Activated CD4-positive, alpha-beta T cell treated with anti-CD3 and anti-CD28 coated beads, Interleukin-2, Interleukin-6, amounts not matched to agents 100 ng/mL and 50 ng/mL, durations not matched to agents 16 hours and 8 hours (primary cell): ENCODE results near the gene OPCML.
A peak's percentile ranks its signal among the peaks of the same experiment; 100 is the strongest.

Experiments used
- DNase-seq: peaks from one replicate; pipeline ENCODE4 v3.0.0-alpha.2; 2020

OPCML gene

DNA sequence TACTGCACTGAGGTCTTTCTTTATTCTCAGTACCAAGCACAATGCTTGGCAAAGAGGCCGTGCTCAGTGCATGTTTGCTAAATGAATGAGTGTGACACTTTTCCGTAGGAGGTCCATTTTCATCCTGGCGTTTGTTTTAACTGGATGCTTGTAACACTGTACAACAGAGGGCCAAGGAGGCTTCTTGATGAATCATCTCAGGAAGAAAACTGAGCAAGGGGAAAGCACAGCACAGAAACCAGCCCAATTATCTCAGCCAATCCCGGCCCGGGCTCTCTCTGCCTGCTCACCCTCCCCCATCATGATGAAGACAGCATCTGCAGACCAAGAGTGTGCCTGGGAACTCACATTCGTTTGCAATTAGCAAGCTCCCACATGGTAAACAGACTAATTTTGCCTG, 570.3 kb downstream of the OPCML start:
- no peak for DNase-seq

DNA sequence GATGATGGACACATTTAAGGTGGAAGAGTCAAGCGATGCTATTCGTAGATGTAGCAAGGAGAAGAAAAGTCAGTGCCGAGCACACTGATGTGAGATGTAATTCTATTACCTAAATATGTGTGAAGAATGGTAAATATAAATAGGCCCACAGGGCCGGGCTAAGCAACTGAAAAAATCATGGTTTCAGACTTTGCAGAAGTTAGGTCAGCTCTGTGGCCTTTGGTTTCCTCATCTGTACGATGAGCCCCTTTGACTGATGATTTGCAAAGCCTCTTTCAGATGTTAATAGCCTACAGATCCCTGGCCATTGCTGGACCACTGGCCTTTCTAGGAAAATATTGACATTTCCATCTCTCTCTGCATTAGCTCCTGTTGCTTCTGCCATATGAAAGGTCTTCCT, 570.8 kb downstream of the OPCML start:
- DNase-seq = no peak

DNA sequence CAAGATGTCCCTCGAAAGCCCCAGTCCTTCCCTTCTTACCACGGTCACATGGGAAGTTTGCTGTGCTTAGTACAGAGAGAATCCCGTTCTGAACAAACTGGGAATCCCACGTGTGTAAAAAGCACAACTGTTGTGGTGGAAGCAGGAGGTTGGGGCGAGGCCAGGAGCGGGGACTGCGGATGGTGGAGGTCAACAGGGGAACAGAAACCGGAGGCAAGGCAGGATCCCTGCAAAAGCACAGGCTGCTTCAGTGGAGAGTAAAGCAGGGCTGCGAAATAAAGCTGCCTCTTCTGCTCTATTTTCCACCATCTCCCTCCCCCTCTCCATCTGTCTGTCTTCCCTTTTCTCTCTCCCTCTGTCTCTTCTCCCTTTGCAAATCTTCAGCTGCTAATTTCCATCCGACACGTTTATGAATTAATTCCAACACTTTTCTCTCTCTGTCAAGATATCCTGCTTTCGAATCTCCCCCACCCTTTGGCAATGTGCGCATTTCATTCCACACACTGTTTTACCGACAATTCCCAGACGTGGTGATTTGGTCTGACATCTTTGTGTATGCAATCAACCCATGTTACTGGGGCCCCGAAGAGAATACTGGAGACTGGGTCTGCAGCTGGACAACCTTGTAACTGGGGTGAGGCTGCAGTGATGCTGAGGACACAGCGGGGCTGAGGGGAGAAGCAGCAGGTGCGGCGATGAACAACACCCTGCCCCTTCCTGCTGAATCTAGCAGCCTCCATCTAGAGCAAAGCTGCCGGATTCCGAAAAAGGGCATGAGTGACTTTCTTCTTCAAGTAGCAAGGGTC, 571.8 kb downstream of the OPCML start:
- no peak for DNase-seq

DNA sequence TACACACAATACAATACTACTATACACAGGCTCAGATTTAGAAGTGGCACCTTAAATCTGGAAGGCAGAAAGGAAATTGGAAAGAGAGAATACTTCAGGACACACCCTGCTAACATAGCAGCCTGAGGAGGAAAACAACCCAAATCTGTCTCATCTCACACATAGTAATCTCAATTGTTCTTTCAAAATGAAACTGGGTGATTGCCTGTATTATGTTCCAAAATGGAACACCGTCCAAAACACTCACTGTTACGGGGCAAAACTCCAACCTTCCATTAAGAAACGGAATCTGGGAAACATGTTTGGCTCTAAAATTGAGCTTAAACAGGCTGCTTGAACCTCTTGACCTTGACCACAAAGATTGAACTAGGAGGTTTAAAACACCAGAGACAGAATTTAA, 572.6 kb downstream of the OPCML start:
- no peak for DNase-seq

DNA sequence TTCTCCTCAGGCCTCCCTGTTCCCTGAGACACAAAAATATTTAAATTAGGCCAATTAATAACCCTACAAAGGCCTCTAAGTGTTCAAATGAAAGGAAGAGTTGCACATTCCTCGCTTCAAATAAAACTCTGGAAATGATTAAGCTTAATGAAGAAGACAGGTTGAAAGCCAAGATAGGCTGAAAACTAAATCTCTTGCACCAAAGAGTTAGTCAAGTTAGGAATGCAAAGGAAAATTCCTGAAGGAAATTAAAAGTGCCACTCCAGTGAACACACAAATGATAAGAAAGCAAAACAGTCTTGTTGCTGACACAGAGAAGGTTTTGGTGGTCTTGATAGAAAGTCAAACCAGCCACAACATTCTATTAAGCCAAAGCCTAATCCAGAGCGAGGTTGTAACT, 574.4 kb downstream of the OPCML start:
- DNase-seq = no peak

DNA sequence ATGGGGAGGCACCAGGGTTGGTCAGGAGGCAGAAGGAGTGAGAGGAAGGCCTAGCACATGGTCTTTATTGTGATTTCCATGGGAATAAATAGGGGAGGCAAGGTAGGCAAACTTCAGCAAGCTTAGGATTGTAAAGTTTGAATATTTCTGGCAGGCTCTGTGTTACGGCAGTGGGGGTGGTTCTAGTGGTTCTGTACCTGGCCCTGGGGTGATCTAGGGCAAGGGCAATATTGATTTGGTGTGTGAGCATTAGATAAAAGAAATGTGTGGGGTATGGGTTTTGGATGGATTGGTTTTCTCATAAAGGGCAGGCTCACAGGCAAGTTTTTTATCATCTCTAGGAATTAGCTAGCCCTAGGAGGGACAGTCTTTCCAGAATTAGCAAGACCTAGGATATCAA, 584.0 kb downstream of the OPCML start:
- DNase-seq = no peak

DNA sequence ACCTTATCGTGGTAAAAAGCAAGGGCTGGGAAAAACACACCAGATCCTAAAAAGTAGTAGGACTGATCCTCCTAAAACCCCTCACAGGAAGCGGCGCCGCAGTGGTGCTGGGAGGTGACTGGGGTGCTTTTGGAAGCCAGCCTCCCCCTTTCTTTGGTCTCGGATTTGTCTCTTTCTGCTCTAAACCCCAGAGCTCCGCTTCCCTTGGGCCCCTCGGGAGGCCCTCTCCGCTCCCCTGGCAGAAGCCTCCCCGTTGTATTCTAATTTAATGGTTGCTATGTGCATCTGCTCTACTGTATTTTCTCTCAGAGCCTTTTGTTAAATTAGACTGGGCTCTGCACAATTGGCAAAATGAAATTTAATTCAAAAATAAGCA, 587.7 kb downstream of the OPCML start:
- no peak for DNase-seq

DNA sequence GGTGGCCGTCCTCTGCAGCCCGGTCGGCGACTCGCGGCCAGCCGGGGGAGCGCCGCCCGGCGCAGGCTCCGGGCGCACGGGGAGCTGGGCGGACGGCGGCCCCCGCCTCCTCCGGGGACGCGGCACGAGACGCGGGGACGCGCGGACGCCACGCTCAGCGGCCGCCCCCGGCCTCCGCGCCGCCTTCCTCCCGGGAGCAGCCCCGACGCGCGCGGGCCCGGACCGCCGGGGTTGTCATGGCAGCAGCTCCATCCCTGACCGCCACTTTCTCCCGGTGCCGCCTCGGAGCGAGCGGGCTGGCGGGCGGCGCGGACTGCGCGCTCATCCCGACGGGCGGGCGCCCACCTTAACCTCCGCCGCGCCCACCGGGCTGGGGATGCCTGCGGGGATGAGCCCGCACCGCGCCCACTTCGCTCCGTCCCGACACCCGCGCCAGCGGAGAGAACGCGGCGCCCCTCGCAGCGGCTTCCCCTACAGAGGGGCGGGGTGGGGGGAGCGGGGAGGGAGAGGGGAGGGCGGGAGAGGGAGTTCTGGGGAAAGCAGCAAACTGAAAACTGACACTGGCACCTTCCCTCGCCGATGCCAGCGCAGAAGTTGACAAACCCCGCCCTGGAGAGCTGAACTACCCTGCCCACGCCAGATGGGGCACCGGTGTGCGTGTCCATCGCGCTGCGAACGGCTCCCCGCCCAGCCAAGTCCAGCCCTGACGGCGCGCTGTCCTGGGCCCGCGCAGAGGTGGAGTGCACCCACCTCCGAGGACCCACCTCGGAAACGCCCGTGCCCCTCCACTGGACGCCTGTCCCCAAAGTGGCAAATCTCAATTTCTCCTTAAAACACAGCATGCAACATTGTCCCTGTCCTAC, 588.4 kb downstream of the OPCML start:
- DNase-seq = no peak

DNA sequence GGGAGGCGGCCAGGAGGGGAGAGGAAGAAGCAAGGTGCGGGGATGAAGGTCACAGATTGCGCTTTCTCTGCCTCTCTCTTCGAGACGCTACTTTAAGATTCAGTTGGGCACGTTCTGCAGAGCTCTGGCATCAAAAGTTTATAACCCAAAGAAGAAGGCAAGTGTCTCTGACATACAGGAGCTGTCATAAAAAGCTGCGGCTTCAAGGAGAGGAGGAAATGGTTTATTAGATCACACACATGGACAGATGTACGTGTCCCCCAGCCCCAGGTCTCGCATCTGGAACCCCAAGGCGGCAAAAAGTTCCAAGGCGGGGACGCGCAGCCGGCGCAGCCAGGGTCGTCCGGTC, 589.0 kb downstream of the OPCML start:
- no peak for DNase-seq

DNA sequence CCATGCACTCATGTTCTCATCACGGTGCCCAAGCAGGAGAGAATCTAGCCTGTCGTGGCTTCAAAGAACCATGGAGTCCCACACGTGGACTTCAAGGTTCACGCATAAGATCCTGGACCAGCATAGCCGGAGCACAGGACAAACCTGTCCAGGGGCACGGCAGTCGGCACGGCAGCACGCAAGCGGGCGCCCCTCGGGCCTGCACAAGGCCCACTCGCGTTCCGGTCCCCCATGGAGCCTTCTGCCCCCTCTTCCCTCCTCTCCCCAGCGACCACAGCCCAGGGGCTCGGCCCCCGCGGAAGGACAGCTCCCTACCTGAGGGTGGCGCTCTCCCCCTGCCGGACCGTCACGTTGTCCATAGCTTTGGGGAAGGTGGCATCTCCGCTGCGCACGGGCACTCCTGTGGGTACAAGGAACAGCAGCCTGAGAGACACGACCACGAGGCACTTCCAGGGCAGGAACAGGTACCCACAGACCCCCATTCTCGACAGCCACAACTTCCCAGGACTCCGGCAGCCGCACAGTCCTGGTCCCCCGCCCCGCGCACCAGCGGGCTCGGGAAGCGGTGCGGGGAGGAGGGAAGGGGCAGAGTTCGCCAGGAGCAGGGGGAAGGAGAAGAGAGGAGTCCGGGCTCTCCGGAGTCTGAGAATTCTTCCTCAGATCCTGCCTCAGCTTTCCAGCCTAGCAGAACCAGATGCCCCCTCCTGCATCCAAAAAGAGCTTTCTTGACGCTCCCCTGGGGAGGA, 589.5 kb downstream of the OPCML start:
- DNase-seq = no peak

DNA sequence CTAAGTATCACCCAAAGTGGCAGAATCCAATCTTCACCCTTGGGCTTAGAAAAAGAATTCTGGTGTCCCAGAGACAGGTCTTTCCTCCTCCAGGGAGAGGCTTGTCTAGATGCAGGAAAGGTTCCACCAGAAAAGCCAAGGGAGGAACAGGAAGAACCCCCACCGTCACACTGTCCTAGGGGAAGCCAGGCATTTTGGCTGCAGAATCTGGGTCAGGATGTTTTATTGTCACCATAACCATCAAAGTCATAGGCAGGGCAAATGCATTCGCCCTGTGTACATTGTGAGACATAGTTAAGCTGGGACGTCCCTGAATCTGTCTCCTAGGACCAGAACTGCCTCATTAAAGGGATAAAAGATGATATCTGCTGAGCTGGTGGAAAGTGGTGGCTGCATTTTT, 590.5 kb downstream of the OPCML start:
- no peak for DNase-seq

DNA sequence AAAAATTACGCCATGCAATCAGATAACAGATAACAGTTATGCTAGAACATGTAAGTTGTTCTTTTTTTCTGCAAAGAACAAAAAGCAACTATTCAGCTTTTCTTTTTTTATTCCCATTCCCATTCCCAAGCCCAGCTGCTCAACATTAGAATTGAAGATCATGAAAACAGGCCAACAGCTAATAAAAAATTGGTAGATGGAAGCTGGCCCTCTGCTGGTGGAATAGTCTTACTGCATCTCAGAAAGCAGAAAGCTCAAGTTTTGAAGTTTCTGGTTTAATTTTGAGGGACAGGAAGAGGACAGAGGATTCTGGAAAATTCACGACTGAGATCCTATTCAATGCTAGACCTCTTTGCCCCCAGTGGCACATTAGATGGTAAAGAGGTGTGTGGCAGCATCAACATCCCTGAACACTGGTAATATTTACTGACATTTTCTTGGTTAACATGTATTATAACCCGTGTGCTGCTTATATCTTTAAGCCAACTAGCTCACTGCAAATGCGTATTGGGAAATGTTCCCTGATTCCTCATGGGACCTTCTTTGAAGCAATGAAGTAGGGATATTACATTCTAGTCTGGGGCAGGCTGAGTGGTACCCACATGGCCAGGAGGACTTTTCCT, 591.2 kb downstream of the OPCML start:
- DNase-seq = peak; percentile 18

DNA sequence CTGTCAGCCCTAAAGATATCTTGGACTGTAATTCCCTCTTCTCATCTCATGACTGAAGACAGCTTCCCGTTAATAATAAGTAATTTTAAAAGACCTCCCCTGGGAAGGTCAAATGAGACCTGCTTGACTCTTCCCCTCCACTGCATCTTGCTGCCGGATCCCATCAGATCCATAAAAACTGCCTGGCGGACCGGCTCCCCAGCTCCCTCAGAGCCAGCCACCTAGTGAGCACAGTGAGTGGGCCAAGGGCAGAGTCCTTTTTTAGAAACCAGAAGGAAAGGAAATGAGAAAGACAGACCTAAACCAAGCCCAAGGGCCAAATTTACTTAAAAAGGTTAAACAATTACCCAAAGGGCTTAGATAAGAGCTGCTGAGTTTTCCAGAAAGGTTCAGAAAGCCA, 595.3 kb downstream of the OPCML start:
- DNase-seq = no peak

DNA sequence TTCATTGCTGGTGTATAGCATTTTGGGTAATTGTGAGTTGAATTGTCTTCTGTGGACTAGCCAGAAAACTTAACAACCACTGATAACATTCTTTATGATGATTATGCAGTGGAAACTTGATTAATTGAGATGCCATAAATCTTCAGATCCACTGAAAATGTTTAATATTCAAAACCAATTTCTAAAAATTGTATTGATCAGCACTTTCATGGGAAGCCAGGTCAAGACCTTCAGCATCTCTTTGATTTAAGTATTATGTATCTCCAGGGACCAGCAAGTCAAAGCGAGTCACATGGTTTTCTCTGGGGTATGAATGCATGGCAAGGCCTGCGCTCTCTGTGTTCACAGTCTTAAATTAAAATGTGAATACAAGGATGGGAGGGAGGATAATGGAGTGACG, 596.9 kb downstream of the OPCML start:
- DNase-seq = no peak

DNA sequence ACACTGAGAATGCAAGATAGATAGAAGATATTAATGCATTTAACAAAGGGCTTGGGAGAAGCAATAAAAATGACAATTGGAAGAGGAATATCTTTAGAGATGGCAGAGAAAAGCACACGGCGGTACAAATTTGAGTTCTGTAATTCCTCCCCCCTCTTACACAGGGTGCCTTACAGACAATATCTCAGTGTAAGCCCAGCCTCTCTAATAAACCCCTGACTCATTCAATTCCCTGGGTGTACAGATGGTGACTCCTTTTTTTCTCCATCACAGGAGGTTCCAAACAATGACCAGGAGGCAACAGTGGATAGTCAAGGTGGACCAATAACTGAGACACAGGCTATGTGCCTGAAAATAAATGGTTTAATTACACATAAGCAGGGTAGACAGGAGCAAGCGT, 598.6 kb downstream of the OPCML start:
- no peak for DNase-seq

DNA sequence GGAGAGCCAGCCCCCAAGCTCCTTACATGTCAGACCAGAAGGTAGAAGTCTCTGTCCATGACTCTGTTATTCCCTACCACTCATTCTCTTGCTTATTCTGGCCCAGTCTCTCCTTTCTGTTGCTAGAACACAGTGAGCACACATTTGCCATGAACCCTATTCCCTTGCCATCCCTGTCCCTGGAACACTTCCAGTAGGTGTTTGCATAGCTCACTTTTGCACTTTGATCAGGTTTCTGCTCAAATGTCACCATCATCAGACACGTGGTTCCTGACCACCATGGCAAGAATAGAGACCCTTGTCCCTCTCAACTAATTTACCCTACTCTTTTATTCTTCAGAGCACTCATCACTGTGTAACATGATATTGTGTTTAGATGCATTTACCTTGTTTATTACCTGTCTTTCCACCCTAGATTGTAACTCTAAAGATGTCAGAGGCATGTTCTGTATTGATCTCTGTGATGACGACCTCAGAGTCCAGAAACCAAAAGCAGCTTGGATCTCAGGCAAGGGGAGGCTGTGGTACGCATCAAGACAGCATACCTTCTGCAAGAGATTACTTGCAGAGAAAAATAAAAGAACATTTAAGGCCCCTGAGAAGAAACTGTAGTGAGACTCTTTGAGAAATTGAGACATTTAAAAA, 606.4 kb downstream of the OPCML start:
- no peak for DNase-seq

DNA sequence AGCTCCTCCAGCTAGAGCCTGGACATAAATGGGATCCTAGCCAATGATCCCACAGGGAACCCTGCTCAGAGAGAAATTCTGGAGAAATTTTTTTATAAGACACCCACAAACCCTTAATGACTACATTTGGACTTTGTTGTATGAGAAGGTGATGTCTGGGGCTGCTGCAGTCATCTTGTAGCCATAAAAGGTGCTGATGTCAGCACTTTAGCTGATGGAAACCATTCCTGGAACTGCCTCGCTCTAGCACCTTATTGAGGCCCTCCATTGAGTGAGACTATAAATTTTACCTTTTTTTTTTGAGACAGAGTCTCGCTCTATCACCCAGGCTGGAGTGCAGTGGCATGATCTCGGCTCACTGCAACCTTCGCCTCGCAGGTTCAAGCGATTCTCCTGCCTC, 610.7 kb downstream of the OPCML start:
- no peak for DNase-seq

DNA sequence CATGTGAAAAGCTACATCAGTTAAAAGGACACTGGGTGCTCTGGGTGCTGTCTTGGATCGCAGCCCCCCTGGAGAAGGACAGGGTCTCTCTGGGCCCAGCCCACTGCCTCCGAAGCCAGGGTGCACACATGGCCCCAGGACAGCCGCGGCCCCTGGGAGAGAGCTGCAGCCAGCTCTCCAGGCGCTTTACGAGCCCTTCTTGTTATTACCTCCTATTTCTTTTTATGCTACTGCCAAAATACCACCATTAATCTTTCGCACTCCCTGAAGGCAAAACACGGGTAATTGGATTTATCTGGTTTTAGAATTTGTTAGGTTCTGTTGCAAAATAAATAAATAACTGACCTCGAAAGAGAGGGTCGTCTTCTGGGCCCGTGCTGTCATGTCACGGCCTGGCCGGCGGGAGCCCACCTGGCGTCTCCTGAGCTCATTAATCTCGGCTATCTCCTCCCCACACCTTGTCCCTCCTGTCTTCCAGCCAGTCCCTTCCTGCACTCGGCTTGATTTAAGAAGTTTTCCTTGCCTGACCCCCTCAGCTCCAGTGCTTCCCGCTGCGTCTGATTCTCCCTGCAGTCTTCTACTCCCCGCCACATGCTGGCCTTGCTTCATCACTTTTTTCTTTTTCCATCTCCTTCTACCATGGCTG, 611.7 kb downstream of the OPCML start:
- DNase-seq = no peak

DNA sequence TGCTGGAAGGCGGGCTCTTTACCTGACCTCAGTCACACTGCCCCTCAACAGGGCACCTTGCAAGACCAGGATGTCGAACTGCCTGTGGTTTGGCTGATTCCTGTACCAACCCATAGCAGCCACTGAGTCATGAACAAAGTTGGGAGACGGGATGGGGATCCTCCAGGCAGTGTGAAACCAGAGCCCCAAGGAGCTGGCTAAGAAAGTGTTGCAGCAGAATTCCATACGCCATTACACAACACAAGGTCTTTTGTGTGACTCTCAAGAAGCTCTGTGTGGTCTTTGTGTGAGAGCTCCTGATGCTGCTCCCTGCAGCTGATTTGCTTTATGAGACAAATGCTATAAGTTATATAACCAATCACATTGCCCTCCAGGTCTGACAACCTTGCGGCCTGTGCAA, 617.7 kb downstream of the OPCML start:
- no peak for DNase-seq

DNA sequence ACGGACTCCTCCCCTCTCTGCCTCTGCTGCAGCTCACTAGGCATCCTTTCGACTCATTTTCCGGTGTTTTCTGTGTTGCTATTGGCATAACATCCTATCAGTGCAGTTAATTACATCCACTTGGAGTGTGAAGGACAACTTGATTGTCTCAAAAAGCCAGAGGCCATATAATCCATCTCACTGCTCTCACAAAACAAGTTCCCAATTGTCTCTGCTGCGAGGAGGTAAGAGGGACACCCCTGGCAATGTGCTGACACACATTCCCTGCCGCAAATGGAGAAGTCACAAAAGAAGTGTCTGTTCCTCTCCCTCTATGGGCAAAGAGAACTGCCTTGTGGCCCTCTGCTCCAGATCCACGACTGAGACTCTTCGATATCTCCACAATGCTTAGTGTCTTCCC, 618.4 kb downstream of the OPCML start:
- no peak for DNase-seq

DNA sequence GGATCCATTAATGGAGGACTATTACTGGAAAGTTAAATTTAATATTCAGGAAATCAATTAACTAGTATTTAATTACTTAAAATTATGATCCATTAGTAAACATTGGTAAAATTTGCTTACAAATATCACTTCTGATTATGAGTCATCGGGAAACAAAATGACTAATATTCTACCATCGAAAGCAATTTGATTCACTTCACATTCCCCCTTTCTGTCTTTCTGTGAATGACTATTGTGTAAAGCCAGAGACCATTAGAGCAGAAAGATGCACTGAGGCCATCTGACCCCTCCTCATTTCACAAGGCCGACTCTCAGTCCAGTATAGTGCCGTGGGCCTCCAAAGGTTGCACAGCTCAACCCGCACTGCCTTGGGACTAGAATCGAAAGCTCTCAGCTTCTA, 619.0 kb downstream of the OPCML start:
- DNase-seq = peak; percentile 10

DNA sequence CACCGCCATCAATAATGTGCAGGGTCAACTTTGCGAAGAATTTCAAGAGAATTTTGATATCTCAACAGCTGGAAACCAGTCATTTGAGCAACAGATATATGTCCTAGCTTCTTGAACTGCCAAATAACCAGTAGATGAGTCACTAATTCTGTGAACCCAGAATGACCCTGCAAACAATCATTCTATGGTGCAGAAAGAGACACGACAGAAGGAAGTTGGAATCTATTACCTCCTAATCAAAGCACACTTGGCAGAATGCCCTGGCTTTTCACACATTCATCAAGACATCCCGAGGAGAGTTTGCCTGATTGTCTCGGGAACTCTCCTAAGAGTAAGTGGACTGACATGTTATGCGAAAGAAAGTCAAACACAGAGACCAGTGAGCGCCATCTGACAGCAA, 621.1 kb downstream of the OPCML start:
- DNase-seq = no peak
